Liver (tissue), 9 donors: ENCODE results near the gene INO80. TPM values are rescaled to one million over a fixed set of nuclear protein-coding genes. Genes with fewer than 3 reads are reported as not detected.

Experiments used
- DNase-seq: peaks from one replicate; pipeline ENCODE4 v3.0.0-alpha.2; 2017; ENCODE audit warnings: low spot score
- H3K27ac ChIP-seq, 2 donors: one replicate each; pipeline ENCODE4 v1.7.0; 2013; ENCODE audit warnings: inconsistent platforms in 2 of 2, low read length in 2 of 2, control low read depth in 1 of 2, low read depth in 1 of 2, mild to moderate bottlenecking in 1 of 2
- H3K27me3 ChIP-seq, 4 donors: one replicate each; pipeline versions ENCODE4 v1.6.1 to v1.7.0; 2013; ENCODE audit warnings: low read length in 3 of 4, inconsistent platforms in 1 of 4, mild to moderate bottlenecking in 1 of 4, moderate library complexity in 1 of 4; ENCODE audit not compliant: control insufficient read depth in 4 of 4, insufficient read depth in 4 of 4
- H3K36me3 ChIP-seq, 4 donors: one replicate each; pipeline versions ENCODE4 v1.6.1 to v1.7.0; 2013; ENCODE audit warnings: low read length in 3 of 4, mild to moderate bottlenecking in 3 of 4, low read depth in 1 of 4, moderate library complexity in 1 of 4; ENCODE audit not compliant: control insufficient read depth in 4 of 4, insufficient read depth in 3 of 4
- H3K4me1 ChIP-seq, 4 donors: one replicate each; pipeline versions ENCODE4 v1.6.1 to v1.7.0; 2013; ENCODE audit warnings: low read length in 3 of 4, mild to moderate bottlenecking in 3 of 4, moderate library complexity in 1 of 4; ENCODE audit not compliant: control insufficient read depth in 4 of 4, insufficient read depth in 4 of 4
- H3K4me3 ChIP-seq, 3 donors: one replicate each; pipeline versions ENCODE4 v1.6.1 to v1.7.0; 2013; ENCODE audit warnings: low read length in 3 of 3, control low read depth in 1 of 3, low read depth in 1 of 3, mild to moderate bottlenecking in 1 of 3
- H3K9ac ChIP-seq, 2 donors: one replicate each; pipeline ENCODE4 v1.7.0; 2013; ENCODE audit warnings: low read length in 2 of 2, mild to moderate bottlenecking in 2 of 2, moderate library complexity in 2 of 2, control low read depth in 1 of 2, low read depth in 1 of 2
- H3K9me3 ChIP-seq, 4 donors: one replicate each; pipeline versions ENCODE4 v1.6.1 to v1.7.0; 2013; ENCODE audit warnings: low read length in 3 of 4; ENCODE audit not compliant: control insufficient read depth in 4 of 4
- EGR1 ChIP-seq, 2 donors: IDR thresholded peaks; 2 replicates each; pipeline ENCODE4 v1.6.1; 2016 to 2018; ENCODE audit warnings: antibody characterized with exemption in 2 of 2, low read depth in 2 of 2
- FOXA1 ChIP-seq: IDR thresholded peaks from 2 replicates; pipeline ENCODE4 v1.6.1; 2016; ENCODE audit warnings: antibody characterized with exemption
- FOXA2 ChIP-seq: IDR thresholded peaks from 2 replicates; pipeline ENCODE4 v1.6.1; 2016; ENCODE audit warnings: antibody characterized with exemption
- GABPA ChIP-seq, 2 donors: IDR thresholded peaks in 1 of 2; conservative IDR thresholded peaks in 1 of 2; 2 replicates each; pipeline ENCODE4 v1.6.1; 2016; ENCODE audit warnings: antibody characterized with exemption in 2 of 2, mild to moderate bottlenecking in 1 of 2, moderate library complexity in 1 of 2
- HNF4A ChIP-seq, 2 donors: conservative IDR thresholded peaks; 2 replicates each; pipeline ENCODE4 v1.6.1; 2016; ENCODE audit warnings: antibody characterized with exemption in 2 of 2, mild to moderate bottlenecking in 2 of 2
- HNF4G ChIP-seq: IDR thresholded peaks from 2 replicates; pipeline ENCODE4 v1.6.1; 2016; ENCODE audit warnings: antibody characterized with exemption
- JUND ChIP-seq, 2 donors: IDR thresholded peaks; 2 replicates each; pipeline ENCODE4 v1.6.1; 2016; ENCODE audit warnings: antibody characterized with exemption in 2 of 2
- NR2F2 ChIP-seq: IDR thresholded peaks from 2 replicates; pipeline ENCODE4 v1.6.1; 2016; ENCODE audit warnings: antibody characterized with exemption
- RAD21 ChIP-seq, 2 donors: IDR thresholded peaks; 2 replicates each; pipeline ENCODE4 v1.6.1; 2016; ENCODE audit warnings: antibody characterized with exemption in 2 of 2, mild to moderate bottlenecking in 2 of 2
- RXRA ChIP-seq, 2 donors: IDR thresholded peaks; 2 replicates each; pipeline ENCODE4 v1.6.1; 2017 to 2018; ENCODE audit warnings: antibody characterized with exemption in 2 of 2, mild to moderate bottlenecking in 1 of 2
- SP1 ChIP-seq: IDR thresholded peaks from 2 replicates; pipeline ENCODE4 v1.6.1; 2018; ENCODE audit warnings: antibody characterized with exemption, mild to moderate bottlenecking
- YY1 ChIP-seq: IDR thresholded peaks from 2 replicates; pipeline ENCODE4 v1.6.1; 2016; ENCODE audit warnings: antibody characterized with exemption, mild to moderate bottlenecking
- WGBS: extraction: QIAGEN DNeasy Blood & Tissue Kit; methylation state at CpG from one replicate; pipeline ENCODE4 v1.1.7; 2013; 5-methylcytosine and 5-hydroxymethylcytosine counted together
- polyA plus RNA-seq, 2 donors: library from polyadenylated mRNA; stranded (reverse) in 1 of 2; unstranded in 1 of 2; fragments of 200-250 nt in 1 of 2; fragments of >200 nt in 1 of 2; fragmentation: Nextera tagmentation in 1 of 2; extraction: Ambion mirVana in 1 of 2; gene quantifications; one replicate each; pipeline versions ENCODE4 v1.2.1 to v1.2.3, GENCODE V29; 2013 to 2015
- total RNA-seq, 2 donors: library from RNA; depleted of rRNA; stranded (reverse); fragments of >200 nt; gene quantifications; one replicate each; pipeline ENCODE4 v1.2.3, GENCODE V29; 2014
- TF ChIP-seq, protein P1 (sequence below): IDR thresholded peaks from 2 replicates; pipeline ENCODE4 v1.6.1; 2016; ENCODE audit warnings: antibody characterized with exemption
- TF ChIP-seq, protein P2 (sequence below): IDR thresholded peaks from 2 replicates; pipeline ENCODE4 v1.6.1; 2016; ENCODE audit warnings: antibody characterized with exemption
- TF ChIP-seq, protein P3 (sequence below): fragments of 150-350 bp; IDR thresholded peaks from 2 replicates; pipeline ENCODE4 v1.5.1; 2017; ENCODE audit warnings: improper control_type of control experiment, low read depth, low read length; ENCODE audit not compliant: missing input control
- TF ChIP-seq, protein P4 (sequence below): IDR thresholded peaks from 2 replicates; pipeline ENCODE4 v1.6.1; 2016; ENCODE audit warnings: antibody characterized with exemption, mild to moderate bottlenecking
- TF ChIP-seq, protein P5 (sequence below): IDR thresholded peaks from 2 replicates; pipeline ENCODE4 v1.6.1; 2016; ENCODE audit warnings: antibody characterized with exemption
- donor health status: healthy.
- donor health status: healthy.
- donor health status: healthy.
- donor health status: healthy.
- donor health status: healthy.

INO80 gene
- total and polyA plus RNA-seq, 4 donors = 3.2 to 19.7 (median 9.4) TPM

DNA sequence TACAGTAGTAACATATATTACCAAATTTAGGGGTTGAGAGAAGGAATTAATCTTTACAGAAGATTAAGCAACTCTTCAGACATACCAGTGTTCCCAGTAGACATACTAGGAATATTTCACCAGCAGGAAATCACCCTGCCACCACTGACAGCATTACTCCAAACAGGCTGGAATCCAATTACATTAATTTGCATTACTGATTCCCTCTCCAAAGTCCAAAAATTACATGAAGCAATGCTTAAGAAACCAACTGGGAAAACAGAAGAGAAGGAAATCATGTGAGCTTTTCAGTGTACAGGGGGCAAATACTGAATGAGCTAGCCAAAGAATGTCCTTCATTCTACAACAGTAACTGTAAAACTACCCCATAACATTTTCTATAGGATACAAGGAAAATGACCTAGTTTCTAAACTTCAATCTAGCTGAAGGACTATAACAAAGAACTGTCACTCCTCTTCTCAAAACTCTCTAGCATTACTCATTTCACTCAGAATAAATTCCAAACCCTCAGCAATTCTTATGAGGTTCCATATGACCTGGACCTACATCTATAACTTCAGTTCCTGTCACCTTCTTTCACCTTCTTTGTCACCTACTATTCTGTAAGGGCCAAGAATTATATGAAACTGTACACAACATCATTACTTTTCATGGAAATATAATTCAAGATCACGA lies 72.7 kb downstream of the INO80 start (continued):
- TF ChIP-seq RAD21 (IDR thresholded peaks at IDR 0.05) = peak in 1 of 2 donors; percentile 36
- peak in 1 of 2 donors; percentile 21 for TF ChIP-seq EGR1 (IDR thresholded peaks at IDR 0.05; ENCODE audit: low read depth in 2 of 2)
- TF ChIP-seq, protein P1, sequence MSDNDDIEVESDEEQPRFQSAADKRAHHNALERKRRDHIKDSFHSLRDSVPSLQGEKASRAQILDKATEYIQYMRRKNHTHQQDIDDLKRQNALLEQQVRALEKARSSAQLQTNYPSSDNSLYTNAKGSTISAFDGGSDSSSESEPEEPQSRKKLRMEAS = peak; percentile 60
- peak; percentile 56 for TF ChIP-seq HNF4G
- TF ChIP-seq, protein P2, sequence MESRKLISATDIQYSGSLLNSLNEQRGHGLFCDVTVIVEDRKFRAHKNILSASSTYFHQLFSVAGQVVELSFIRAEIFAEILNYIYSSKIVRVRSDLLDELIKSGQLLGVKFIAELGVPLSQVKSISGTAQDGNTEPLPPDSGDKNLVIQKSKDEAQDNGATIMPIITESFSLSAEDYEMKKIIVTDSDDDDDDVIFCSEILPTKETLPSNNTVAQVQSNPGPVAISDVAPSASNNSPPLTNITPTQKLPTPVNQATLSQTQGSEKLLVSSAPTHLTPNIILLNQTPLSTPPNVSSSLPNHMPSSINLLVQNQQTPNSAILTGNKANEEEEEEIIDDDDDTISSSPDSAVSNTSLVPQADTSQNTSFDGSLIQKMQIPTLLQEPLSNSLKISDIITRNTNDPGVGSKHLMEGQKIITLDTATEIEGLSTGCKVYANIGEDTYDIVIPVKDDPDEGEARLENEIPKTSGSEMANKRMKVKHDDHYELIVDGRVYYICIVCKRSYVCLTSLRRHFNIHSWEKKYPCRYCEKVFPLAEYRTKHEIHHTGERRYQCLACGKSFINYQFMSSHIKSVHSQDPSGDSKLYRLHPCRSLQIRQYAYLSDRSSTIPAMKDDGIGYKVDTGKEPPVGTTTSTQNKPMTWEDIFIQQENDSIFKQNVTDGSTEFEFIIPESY = peak; percentile 60

DNA sequence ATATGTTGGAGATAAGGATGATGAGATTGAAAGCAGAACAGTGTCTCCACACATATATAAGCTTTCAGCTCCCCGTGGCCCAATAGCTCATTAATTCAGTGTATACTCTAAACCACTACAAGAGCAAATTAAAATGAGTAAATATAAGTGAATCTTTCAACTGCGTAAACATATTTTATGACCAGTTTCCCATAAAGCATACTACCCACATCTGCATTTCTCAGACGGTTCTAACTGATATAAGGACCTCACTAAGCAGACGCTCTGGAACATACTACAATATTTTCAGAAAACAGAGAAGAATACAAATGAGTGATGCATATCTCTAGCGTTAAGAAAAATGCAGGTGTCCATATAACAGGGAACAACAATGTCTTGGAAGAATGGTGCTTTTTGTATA lies 73.2 kb downstream of the INO80 start:
- no peak overlapping the region for H3K4me3 ChIP-seq
- H3K9me3 ChIP-seq = no peaks in the 10 kb centered on the region
- peaks cover 7 to 24% (median 13%) of the 10 kb centered on the region in 4 donors for H3K36me3 ChIP-seq
- WGBS = 90% methylated on average over 5 of the region's 5 CpGs
- no peak for DNase-seq
- no peak for TF ChIP-seq NR2F2
- no peak for TF ChIP-seq SP1
- TF ChIP-seq HNF4G = no peak
- no peak for TF ChIP-seq FOXA2
- TF ChIP-seq, protein P3, sequence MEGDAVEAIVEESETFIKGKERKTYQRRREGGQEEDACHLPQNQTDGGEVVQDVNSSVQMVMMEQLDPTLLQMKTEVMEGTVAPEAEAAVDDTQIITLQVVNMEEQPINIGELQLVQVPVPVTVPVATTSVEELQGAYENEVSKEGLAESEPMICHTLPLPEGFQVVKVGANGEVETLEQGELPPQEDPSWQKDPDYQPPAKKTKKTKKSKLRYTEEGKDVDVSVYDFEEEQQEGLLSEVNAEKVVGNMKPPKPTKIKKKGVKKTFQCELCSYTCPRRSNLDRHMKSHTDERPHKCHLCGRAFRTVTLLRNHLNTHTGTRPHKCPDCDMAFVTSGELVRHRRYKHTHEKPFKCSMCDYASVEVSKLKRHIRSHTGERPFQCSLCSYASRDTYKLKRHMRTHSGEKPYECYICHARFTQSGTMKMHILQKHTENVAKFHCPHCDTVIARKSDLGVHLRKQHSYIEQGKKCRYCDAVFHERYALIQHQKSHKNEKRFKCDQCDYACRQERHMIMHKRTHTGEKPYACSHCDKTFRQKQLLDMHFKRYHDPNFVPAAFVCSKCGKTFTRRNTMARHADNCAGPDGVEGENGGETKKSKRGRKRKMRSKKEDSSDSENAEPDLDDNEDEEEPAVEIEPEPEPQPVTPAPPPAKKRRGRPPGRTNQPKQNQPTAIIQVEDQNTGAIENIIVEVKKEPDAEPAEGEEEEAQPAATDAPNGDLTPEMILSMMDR = no peak
- TF ChIP-seq YY1 = no peak
- no peak for TF ChIP-seq HNF4A (conservative IDR thresholded peaks at IDR 0.05)
- TF ChIP-seq, protein P4, sequence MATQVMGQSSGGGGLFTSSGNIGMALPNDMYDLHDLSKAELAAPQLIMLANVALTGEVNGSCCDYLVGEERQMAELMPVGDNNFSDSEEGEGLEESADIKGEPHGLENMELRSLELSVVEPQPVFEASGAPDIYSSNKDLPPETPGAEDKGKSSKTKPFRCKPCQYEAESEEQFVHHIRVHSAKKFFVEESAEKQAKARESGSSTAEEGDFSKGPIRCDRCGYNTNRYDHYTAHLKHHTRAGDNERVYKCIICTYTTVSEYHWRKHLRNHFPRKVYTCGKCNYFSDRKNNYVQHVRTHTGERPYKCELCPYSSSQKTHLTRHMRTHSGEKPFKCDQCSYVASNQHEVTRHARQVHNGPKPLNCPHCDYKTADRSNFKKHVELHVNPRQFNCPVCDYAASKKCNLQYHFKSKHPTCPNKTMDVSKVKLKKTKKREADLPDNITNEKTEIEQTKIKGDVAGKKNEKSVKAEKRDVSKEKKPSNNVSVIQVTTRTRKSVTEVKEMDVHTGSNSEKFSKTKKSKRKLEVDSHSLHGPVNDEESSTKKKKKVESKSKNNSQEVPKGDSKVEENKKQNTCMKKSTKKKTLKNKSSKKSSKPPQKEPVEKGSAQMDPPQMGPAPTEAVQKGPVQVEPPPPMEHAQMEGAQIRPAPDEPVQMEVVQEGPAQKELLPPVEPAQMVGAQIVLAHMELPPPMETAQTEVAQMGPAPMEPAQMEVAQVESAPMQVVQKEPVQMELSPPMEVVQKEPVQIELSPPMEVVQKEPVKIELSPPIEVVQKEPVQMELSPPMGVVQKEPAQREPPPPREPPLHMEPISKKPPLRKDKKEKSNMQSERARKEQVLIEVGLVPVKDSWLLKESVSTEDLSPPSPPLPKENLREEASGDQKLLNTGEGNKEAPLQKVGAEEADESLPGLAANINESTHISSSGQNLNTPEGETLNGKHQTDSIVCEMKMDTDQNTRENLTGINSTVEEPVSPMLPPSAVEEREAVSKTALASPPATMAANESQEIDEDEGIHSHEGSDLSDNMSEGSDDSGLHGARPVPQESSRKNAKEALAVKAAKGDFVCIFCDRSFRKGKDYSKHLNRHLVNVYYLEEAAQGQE = no peak
- no peak for TF ChIP-seq GABPA (IDR thresholded peaks at IDR 0.05 in 1 of 2, conservative IDR thresholded peaks at IDR 0.05 in 1 of 2)
- no peak for TF ChIP-seq JUND (IDR thresholded peaks at IDR 0.05)
- TF ChIP-seq, protein P2 = no peak
- TF ChIP-seq FOXA1 = no peak
- no peak for TF ChIP-seq EGR1 (IDR thresholded peaks at IDR 0.05; ENCODE audit: low read depth in 2 of 2)
- TF ChIP-seq, protein P5, sequence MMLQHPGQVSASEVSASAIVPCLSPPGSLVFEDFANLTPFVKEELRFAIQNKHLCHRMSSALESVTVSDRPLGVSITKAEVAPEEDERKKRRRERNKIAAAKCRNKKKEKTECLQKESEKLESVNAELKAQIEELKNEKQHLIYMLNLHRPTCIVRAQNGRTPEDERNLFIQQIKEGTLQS = no peak
- TF ChIP-seq RXRA (IDR thresholded peaks at IDR 0.05) = no peak
- H3K27me3 ChIP-seq = no peaks in the 10 kb centered on the region
- H3K27ac ChIP-seq = peak overlapping the region; percentile 79
- H3K4me1 ChIP-seq = peaks cover 5 to 21% (median 11%) of the 10 kb centered on the region in 4 donors
- H3K9ac ChIP-seq = no peak overlapping the region
